Lung (tissue), 12 donors: ENCODE data around the gene ACAA1. TPM values are rescaled to one million over a fixed set of nuclear protein-coding genes. Genes with fewer than 3 reads are reported as not detected.

Experiments used
- ATAC-seq: fragments of 200-7000 bp; cut with Tn5 transposase; one replicate; pipeline ENCODE4 v1.9.1; 2020; ENCODE audit warnings: moderate number of reproducible peaks; ENCODE audit not compliant: insufficient read depth, low FRiP score
- DNase-seq, 3 donors: peaks; one replicate each; pipeline ENCODE4 v3.0.0-alpha.2; 2013 to 2017
- H3K27ac ChIP-seq, 2 donors: one replicate each; pipeline ENCODE4 v1.5.1; 2013; ENCODE audit warnings: mild to moderate bottlenecking in 2 of 2, moderate library complexity in 2 of 2, control low read depth in 1 of 2, inconsistent platforms in 1 of 2, low read depth in 1 of 2, low read length in 1 of 2
- H3K27me3 ChIP-seq, 3 donors: one replicate each; pipeline ENCODE4 v1.5.1; 2013; ENCODE audit warnings: low read length in 2 of 3; ENCODE audit not compliant: control insufficient read depth in 3 of 3, insufficient read depth in 3 of 3
- H3K36me3 ChIP-seq, 4 donors: one replicate each; pipeline ENCODE4 v1.5.1; 2013; ENCODE audit warnings: low read length in 4 of 4, mild to moderate bottlenecking in 1 of 4, moderate library complexity in 1 of 4; ENCODE audit not compliant: control insufficient read depth in 4 of 4, insufficient read depth in 4 of 4
- H3K4me1 ChIP-seq, 5 donors: one replicate each; pipeline ENCODE4 v1.5.1; 2013; ENCODE audit warnings: low read length in 5 of 5, mild to moderate bottlenecking in 2 of 5, moderate library complexity in 1 of 5; ENCODE audit not compliant: control insufficient read depth in 5 of 5, insufficient read depth in 5 of 5
- H3K4me3 ChIP-seq: one replicate; pipeline ENCODE4 v1.5.1; 2013; ENCODE audit warnings: mild to moderate bottlenecking, control low read depth, moderate library complexity
- H3K9ac ChIP-seq, 2 donors: one replicate each; pipeline ENCODE4 v1.5.1; 2013; ENCODE audit warnings: low read length in 2 of 2, control low read depth in 1 of 2; ENCODE audit not compliant: insufficient read depth in 1 of 2
- H3K9me3 ChIP-seq, 4 donors: one replicate each; pipeline ENCODE4 v1.5.1; 2013; ENCODE audit warnings: low read length in 3 of 4, mild to moderate bottlenecking in 1 of 4, moderate library complexity in 1 of 4; ENCODE audit not compliant: control insufficient read depth in 4 of 4, insufficient read depth in 3 of 4
- WGBS, 2 donors: extraction: QIAGEN DNeasy Blood & Tissue Kit; methylation state at CpG; one replicate each; pipeline ENCODE4 v1.1.7; 2013; 5-methylcytosine and 5-hydroxymethylcytosine counted together
- polyA plus RNA-seq, 2 donors: library from polyadenylated mRNA; stranded (reverse); fragments of 200-250 nt; gene quantifications; one replicate each; pipeline ENCODE4 v1.2.1, GENCODE V29; 2013
- total RNA-seq, 2 donors: library from RNA; depleted of rRNA in 1 of 2; stranded (reverse); fragments of >200 nt in 1 of 2; gene quantifications; one replicate each; pipeline ENCODE4 v1.2.1, GENCODE V29; 2014 to 2021
- TF ChIP-seq, protein P1 (sequence below): IDR thresholded peaks from 2 replicates; pipeline ENCODE4 v1.5.1; 2012; ENCODE audit warnings: mild to moderate bottlenecking; ENCODE audit errors: control extremely low read depth, extremely low read depth
- donor health status: control.
- donor health status: control.
- donor health status: Bipolar disorder and iron deficiency.
- donor health status: healthy.
- donor health status: DM: yes; HTN: yes; CAD: no.

Gene ACAA1
- total and polyA plus RNA-seq, 4 donors: 50.1 to 112 (median 89.0) TPM

DNA sequence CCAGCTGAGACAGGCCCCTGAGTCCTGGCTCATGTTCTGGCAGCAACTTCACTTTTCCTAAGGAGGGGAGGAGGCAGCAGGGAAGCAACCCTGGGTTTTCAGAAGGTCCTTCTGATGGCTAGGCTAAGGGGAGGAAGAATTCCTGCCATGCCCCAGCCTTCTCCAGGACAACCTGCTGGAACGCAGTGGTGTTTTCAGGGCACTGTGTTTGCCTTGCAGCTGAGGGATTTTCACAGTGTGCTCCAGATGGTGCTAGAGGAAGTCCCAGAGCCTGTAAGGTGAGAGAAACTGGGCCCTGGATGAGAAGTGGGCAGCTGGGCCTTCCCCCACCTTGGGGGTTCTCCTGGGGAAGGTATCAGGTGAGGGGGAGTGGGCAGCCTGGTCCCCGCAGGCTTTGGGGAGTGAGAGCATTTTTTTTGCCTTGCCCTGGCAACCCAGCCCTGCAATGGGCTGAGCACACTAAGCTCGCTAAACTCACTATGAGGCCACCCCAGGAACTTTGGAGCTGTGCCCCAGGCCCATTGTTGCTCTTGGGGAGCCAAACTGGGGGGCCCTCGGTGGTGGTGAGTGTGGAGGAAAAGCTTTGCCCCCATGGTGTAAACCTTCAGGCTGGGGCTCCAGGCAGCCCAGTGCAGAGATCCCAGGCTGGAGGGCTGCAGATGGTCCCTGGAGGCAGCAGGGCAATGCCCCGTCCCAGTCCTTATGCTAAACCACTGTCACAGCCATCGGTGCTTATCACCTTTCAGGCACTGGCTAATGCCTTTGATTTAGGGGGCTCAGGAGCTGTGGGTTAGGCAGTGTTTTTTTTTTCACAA is 41.1 kb downstream of the ACAA1 start:
- H3K36me3 ChIP-seq: no peaks in the 10 kb centered on the region
- H3K9me3 ChIP-seq: no peaks in the 10 kb centered on the region
- no peaks in the 10 kb centered on the region for H3K4me1 ChIP-seq
- H3K9ac ChIP-seq: no peak overlapping the region
- no peak overlapping the region for H3K4me3 ChIP-seq
- 85 to 92% methylated on average over 6 of the region's 6 CpGs for WGBS, 2 donors
- ATAC-seq (no peak), DNase-seq (no peak)
- no peaks in the 10 kb centered on the region for H3K27me3 ChIP-seq
- TF ChIP-seq, protein P1, sequence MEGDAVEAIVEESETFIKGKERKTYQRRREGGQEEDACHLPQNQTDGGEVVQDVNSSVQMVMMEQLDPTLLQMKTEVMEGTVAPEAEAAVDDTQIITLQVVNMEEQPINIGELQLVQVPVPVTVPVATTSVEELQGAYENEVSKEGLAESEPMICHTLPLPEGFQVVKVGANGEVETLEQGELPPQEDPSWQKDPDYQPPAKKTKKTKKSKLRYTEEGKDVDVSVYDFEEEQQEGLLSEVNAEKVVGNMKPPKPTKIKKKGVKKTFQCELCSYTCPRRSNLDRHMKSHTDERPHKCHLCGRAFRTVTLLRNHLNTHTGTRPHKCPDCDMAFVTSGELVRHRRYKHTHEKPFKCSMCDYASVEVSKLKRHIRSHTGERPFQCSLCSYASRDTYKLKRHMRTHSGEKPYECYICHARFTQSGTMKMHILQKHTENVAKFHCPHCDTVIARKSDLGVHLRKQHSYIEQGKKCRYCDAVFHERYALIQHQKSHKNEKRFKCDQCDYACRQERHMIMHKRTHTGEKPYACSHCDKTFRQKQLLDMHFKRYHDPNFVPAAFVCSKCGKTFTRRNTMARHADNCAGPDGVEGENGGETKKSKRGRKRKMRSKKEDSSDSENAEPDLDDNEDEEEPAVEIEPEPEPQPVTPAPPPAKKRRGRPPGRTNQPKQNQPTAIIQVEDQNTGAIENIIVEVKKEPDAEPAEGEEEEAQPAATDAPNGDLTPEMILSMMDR: no peak
- no peak overlapping the region for H3K27ac ChIP-seq

DNA sequence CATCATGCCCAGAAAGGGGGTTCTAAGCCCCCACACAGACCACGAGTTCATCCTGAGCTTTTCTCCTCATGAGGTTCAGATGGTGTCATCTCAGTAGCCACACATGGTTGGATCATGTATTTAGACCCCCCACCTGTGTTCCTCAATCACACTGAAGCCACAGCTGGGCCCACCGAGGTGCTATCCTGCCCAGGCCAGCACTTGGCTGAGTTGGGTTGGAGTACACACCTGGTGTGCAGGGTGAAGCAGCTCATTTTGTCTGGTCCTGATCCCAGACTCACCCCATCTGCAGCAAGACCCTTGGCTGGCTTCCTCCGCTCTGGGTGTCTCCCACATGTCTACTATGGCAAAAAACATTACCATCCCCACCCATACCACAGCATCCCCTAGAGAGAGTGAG is 41.9 kb downstream of the ACAA1 start:
- H3K27ac ChIP-seq: no peak overlapping the region
- no peaks in the 10 kb centered on the region for H3K27me3 ChIP-seq
- ATAC-seq (no peak), DNase-seq (no peak)
- no peaks in the 10 kb centered on the region for H3K36me3 ChIP-seq
- TF ChIP-seq, protein P1: no peak
- H3K4me3 ChIP-seq: no peak overlapping the region
- no peak overlapping the region for H3K9ac ChIP-seq
- no peaks in the 10 kb centered on the region for H3K9me3 ChIP-seq
- 88 to 92% methylated on average over 3 of the region's 3 CpGs for WGBS, 2 donors
- H3K4me1 ChIP-seq: no peaks in the 10 kb centered on the region

DNA sequence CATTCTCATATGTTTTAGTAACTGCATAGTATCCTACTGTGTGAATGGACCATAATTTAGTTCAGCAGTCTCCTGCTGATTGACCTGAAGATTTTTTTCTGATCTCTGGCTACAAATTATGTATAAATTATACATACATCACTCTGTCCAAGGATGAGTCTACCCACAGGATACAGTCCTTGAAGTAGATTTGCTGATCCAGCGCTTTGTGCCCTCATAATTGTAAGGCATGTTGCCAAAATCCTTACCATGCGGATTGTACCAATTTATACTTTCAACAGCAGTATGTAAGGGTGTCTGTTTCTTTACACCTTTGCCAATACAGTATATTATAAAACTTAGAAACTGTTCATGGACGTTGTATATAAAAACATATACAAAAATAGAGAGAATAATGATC is 46.5 kb downstream of the ACAA1 start:
- Histone ChIP-seq H3K27me3 (no peaks in the 10 kb centered on the region), H3K27ac (no peak overlapping the region), H3K4me1 (no peaks in the 10 kb centered on the region), H3K4me3 (no peak overlapping the region), H3K9ac (no peak overlapping the region), H3K36me3 (no peaks in the 10 kb centered on the region), H3K9me3 (no peaks in the 10 kb centered on the region)
- no peak for DNase-seq
- 91 to 96% methylated on average over 3 of the region's 3 CpGs for whole genome bisulfite sequencing, 2 donors
- TF ChIP-seq, protein P1: no peak
- no peak for ATAC-seq
